ENCODE data around the gene NR6A1.

DNA sequence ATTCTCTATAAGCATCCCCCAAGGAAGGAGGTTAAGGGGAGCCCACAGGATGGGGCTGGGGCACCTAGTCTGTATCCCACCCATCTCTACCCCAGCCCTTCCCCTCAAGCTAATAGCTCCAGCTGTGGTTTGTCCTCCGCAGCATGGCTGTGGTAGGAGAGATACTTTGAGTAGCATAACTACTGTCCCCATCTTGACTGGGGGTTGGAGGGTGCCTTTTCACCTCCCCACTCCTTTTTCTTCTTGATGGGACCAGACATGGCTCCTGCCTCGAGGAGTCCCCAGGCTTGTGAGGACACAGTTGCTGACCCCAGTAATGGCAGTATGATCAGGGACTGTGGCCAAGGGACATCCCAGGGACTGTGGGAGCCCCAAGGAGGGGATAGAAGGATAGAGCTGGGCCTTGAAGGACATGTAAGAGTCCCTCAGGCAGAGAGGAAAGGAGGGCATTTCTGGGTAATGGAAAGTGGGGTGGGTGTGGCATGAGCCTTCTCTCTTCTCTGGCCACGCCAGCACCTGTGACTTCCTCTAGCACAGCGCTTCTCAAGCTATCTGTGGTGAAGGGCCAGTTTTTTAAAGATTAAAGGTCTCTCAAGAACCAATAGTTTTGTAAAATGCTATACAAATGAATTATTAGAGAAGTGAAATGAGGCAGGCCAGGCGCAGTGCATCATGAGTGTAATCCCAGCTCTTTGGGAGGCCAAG, 19.8 kb upstream of the NR6A1 start:
- TF ChIP-seq POLR2A (IDR thresholded peaks at IDR 0.05), result no peak
- TF ChIP-seq, protein P1, sequence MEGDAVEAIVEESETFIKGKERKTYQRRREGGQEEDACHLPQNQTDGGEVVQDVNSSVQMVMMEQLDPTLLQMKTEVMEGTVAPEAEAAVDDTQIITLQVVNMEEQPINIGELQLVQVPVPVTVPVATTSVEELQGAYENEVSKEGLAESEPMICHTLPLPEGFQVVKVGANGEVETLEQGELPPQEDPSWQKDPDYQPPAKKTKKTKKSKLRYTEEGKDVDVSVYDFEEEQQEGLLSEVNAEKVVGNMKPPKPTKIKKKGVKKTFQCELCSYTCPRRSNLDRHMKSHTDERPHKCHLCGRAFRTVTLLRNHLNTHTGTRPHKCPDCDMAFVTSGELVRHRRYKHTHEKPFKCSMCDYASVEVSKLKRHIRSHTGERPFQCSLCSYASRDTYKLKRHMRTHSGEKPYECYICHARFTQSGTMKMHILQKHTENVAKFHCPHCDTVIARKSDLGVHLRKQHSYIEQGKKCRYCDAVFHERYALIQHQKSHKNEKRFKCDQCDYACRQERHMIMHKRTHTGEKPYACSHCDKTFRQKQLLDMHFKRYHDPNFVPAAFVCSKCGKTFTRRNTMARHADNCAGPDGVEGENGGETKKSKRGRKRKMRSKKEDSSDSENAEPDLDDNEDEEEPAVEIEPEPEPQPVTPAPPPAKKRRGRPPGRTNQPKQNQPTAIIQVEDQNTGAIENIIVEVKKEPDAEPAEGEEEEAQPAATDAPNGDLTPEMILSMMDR (IDR thresholded peaks at IDR 0.05), result no peak

Measured in ovary (tissue), 3 donors.